GM19397 (cell line): ENCODE data around the gene ZNF516.

Experiments used
- ATAC-seq: cut with Tn5 transposase; IDR thresholded peaks from one replicate; pipeline ENCODE4 v1.9.1; 2021; ENCODE audit warnings: mild to moderate bottlenecking, moderate library complexity; ENCODE audit not compliant: unreplicated experiment

Gene ZNF516

DNA sequence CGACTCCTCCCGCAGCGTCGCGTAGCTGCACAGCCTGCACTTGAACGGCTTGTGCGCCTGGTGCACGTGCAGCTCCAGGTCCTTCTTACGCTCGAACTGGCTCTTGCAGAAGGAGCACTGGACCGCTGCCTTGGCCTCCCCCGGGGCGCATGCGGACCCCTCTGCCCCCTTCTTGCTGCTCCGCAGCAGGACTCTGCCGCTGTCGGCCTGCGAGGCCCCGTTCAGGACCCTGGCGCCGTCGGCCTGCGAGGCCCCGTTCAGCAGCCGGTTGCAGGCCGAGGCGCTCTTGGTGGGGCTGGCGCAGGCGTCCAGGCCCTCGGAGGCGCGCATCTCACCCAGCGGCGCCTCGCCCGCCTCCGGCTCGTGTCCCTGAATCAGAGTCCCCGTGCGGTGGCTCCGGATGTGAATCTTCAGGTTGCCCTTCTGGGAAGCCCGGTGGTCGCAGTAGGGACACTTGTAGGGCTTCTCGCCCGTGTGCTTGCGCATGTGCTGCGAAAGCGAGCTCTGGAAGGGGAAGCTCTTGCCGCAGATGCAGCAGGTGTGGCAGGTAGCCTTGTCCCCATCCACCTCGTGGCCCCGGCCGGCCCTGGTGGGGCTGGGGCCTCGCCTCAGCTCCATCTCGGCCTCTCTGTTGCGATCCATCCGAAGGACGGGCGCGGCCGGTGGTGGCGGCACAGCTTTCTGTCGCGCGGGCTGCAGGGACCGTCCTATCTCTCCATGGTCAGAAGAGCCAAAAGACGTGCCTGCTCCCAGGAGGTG lies 52.5 kb downstream of the ZNF516 start:
- no peak for ATAC-seq

DNA sequence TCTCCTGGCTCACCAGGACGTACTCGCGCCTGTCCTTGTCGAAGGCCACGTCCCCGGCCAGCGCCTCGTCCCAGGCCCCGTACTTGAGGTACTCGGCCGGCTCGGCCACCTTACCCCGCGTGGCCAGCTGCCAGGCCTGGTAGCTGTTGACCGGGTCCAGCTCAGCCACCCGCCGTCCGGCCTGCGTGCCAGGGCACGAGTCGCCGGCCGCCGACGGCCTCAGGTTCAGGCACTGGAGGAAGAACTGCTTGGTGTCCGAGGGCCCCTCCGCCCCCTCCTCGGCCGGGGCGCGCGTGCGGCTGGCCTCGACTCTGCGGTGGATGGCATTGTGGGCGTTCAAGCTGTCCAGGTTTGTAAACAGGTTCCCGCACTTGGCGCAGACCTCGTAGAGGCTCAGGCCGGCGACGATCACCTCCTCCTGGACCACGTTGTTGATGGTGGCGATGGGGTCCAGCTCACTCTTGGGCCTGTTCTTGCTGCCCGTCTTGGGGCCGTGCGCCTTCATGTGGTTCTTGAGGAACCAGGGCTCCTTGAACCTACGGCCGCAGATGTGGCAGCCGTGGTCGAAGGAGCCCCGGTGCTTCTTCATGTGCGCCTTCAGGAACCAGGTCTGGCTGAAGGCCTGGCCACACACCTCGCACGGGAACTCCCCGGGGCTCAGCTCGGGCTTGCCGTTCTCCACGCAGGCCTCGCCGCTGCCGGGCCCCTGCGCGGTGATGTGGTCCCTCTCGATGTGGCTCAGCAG lies 53.2 kb downstream of the ZNF516 start:
- ATAC-seq = no peak

- no peak for ATAC-seq
Measured at GRCh38 chr18:76441002-76441667, 53.9 kb downstream of the ZNF516 start.

- no peak for ATAC-seq
Measured at GRCh38 chr18:76437910-76438309, 57.1 kb downstream of the ZNF516 start.

DNA sequence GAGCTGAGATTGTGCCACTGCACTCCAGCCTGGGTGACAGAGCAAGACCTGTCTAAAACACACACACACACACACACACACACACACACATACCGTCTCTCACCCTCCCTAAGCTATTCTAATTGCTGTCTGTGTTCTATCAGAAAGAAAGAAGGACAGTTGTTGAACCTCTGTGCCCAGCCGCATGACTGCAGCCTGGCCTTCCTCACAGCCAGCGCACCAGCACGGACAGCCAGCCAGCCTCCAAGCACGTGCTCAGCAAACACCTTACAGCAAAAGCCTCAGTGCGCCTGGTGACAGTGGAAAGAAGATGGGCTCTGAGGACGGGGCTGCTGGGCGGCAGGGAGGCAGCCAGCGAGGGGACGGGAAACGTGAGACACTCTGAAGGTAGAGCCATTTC lies 58.0 kb downstream of the ZNF516 start:
- ATAC-seq = no peak

- no peak for ATAC-seq
Measured at GRCh38 chr18:76436342-76436741, 58.7 kb downstream of the ZNF516 start.

DNA sequence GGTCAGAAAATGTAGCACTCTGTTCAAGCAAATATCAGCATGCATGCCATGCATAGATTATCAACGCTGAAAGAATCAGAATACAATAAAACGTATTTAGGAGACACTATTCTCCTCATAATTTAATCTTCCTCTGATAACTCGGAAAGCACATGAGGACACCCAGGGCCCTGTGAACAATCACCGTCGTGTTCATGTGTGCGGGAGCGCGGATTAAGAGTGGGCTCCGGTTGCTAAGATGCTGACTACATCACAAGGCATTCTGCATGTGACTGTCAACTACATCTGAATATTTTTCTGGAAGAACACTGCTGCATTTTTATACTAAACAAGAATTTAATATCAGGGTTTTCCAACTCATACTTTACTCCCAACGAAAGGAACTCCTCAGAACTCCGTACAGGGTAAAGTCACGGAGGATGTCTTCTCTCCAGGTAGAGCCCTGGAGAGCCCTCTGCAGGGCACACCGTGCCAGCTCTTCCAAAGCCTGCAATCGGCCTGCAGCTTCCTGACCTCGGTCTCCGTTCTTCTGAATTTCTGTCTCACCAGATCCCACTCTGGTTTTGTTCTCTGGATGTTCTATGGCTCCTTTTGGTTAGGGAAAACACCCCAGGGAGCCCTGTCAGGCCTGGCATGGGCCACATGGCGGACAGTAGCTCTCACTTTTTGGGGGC lies 59.6 kb downstream of the ZNF516 start:
- no peak for ATAC-seq

DNA sequence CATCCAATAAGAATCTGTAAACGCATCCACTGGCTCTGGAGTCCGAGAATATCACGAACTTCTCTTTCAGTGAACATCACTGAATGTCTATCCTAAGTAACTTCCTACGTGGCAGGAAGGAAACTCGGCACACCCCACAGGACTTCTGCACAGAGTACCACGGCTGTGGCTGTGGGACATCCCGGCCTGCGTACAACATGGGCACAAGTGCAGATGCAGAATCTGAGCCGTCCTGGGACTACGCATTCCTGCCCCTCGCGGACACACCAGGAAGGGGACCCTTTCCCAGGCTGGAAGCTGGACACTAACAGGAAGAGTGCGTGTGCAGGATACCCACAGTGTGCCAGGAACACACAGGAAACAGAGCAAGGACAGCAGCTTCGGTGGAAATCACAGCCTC lies 60.6 kb downstream of the ZNF516 start:
- ATAC-seq = no peak

DNA sequence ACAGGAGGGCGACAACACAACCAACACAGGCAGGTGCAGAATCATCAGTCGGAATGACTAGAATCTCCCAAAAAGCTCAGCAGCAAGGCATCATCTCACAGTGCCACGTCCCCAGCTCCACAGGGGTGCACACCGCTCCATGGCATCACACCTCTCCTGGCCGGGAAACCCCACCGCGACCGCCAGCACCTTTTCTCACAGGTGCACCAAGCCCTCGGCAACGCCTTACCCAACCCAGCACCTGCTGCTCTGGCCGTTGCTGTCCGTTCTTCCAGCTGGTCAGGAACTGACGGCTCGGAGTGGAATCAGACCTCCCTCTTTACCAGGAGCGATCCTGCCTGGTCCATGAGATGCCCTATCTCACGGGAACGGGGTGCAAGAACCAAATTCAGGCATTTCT lies 61.3 kb downstream of the ZNF516 start:
- ATAC-seq = no peak

DNA sequence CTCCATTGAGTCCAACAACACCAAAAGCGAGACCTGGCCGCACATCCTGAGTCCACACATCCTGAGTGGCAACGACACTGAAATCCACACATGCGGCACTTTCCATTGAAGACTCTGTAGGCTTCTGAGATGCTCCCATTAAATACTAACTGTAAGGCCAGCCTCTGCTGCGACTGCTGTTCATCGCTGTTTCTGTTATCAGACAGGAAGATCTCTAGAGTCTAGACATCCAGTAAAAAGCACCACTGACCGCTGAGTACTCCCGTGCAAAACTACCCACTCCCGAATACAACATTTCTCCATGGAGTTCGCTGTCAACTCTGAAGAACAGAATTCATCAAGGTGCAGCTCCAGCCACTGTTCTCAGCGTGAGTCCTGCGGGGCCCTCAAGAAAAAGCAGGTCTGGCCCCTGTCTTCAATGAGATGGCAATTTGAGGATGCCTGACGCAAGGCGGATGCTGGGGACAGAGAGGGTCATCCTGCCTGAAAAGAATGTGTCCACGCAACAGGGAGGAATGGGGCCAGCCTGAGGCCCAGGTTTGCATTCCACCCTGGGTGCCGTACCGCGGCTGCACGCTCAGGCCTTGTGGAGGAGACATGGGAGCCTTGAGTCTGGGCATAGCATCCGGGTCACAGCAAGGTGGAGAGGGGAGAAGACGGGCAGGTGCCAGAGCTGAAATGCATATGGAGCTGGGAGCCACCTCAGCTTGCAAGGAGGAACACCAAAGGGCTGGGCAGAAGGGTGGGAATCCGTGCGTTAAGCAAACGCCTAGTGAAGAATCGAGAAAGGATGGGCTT lies 61.9 kb downstream of the ZNF516 start:
- ATAC-seq = no peak

DNA sequence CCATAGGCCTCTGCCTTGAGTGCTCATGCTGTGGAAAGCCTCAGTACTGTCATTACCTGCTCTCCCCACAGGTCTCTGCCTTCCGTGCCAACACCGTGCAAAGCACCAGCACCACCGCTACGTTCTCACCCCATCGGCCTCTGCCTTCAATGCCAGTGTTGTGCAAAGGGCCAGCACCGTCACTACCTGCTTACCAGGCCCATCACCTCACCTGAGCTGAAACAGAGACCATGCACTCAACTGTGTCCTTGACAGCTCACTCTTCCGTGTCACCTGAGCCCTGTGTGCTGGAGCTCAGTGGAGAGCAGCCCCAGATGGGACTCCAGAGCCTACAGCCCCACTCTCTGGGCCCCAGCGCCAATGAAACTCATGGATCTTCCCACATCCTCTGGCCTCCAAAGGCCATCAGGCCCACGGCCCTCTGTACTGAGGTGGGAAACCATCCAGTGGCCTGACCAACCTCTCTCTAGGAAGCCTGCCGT lies 62.7 kb downstream of the ZNF516 start:
- no peak for ATAC-seq

DNA sequence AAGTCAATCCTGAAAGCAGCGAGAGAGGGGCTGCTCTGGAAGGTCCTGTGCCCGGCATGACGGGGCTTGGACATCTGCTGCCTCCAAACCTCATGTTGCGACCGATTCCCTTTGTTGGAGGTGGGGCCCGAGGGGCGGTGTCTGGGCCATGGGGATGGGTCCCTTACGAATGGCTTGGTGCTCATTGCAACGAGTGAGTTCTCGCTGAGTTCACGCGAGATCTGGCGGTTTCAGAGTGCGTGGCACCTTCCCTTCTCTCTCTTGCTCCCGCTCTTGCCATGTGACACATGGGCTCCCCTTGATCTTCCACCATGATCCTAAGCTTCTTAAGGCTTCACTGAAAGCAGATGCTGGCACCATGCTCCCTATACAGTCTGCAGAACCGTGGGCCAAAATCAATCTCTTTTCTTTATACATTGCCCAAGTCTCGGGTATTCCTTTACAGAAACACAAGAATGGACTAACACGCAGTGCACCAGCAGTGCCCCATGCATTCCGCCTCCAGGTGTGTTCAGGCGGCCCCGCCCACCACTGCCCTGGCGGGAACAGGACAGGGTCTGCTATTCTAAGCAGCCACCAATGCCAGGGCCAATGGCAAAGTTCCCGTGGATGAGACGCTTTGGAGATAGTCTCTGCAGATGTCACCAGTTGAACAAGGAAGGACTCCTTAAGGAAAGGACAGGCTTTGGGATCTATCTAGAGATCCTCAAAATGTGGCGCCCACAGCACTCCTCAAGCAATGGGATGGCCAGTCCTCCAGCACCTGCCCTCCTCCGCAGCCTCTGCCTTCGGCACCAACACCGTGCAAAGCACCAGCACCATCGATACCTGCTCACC lies 63.4 kb downstream of the ZNF516 start:
- no peak for ATAC-seq

- ATAC-seq = no peak
Measured at GRCh38 chr18:76430636-76431035, 64.4 kb downstream of the ZNF516 start.

GRCh38 chr18:76429262-76430126 lies 65.5 kb downstream of the ZNF516 start:
- no peak for ATAC-seq

DNA sequence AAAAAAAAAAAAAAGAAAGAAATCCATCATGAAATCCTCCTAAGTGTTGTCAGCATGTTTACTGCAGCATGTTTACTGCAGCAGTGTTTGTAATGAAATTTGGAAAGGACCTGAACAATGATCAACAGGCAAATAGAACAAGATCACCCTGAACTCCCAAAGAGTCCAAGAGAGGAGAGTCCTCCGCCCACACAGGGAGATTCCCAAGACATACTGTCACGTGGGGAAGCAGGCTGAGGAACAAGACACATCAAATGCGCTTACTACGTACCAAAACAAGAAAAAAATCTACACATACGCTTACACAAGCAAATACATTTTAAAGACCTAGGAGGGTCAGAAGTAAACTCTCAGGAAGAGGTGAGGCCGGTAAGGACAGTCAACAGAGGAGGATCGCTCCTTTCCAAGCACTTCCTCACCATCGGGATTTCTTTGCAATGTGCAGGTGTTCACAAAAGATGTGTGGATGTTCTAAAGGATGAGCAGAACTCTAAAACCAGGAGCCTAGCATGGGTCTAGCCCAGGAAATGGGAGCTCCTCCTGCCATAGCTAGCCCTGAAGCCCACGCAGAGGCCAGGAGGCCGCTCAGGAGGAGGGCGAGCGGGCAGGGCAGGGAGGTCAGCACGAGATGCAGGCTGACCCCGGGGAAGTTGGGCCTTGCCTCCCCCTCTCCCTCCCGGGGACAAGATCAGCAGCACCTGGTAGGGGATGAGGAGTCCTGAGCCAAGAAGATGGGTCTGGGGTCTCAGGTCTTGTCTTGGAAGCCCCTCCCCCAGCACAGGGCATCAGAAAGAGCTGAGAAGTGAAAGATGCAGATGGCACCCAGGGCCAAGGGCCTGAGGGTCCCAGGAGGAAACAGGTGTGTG lies 66.4 kb downstream of the ZNF516 start:
- no peak for ATAC-seq

DNA sequence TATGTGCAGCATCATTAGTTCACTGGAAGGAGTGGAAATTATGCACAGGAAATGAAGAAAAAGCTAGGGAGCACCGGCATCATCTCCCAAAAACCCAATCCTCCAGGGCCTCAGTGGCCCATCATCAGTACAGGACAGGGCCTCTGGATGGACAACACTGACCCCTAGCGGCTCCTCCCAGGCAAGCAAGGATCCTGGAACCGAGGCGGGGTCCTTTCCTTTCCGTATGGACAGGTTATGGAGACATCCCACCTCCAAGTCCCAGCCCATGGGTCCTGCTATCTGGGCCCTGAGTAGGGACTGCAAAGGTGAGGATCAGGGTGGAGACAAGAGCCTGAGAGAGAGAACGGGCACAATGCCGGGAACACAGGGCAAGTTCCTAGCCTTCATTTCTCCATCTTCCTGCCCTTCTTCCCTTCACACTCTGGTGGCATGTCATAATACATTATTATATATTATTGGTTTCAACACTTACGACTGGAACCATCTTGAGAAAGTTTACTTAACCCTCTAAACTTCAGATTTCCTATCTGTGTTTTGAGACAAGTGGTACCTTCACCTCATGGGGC lies 68.2 kb downstream of the ZNF516 start:
- no peak for ATAC-seq
